Adrenal gland (tissue), 12 donors: ENCODE data around the gene SNPH. TPM values are rescaled to one million over a fixed set of nuclear protein-coding genes. Genes with fewer than 3 reads are reported as not detected.

ENCODE experiments used
- DNase-seq, 7 donors: peaks; one replicate each; pipeline ENCODE4 v3.0.0-alpha.2; 2019 to 2020
- H3K27ac ChIP-seq, 5 donors: fragments of 200-600 bp; sonication (generic) in 4 of 5; 1 replicate in 3 of 5; 2 replicates in 2 of 5; pipeline versions ENCODE4 v1.5.1 to v1.8.0; 2016 to 2020; ENCODE audit warnings: mild to moderate bottlenecking in 1 of 5
- H3K27me3 ChIP-seq: fragments of 200-600 bp; 2 replicates; pipeline ENCODE4 v1.8.0; 2021
- H3K36me3 ChIP-seq, 2 donors: fragments of 200-600 bp; replicated peaks in 1 of 2; 1 replicate in 1 of 2; 2 replicates in 1 of 2; pipeline versions ENCODE4 v1.5.1 to v1.8.0; 2018 to 2022
- H3K4me1 ChIP-seq, 2 donors: fragments of 200-600 bp; replicated peaks in 1 of 2; 1 replicate in 1 of 2; 2 replicates in 1 of 2; pipeline versions ENCODE4 v1.5.1 to v1.8.0; 2018 to 2021
- H3K4me3 ChIP-seq, 4 donors: fragments of 200-600 bp; sonication (generic) in 3 of 4; one replicate each; pipeline ENCODE4 v1.5.1; 2016 to 2018
- H3K9me3 ChIP-seq, 3 donors: fragments of 200-600 bp; sonication (generic) in 1 of 3; replicated peaks in 1 of 3; 1 replicate in 2 of 3; 2 replicates in 1 of 3; pipeline versions ENCODE4 v1.5.1 to v1.8.0; 2016 to 2021
- CTCF ChIP-seq, 6 experiments: fragments of 450-650 bp in 4 of 6; fragments of 200-600 bp in 2 of 6; sonication (generic) in 1 of 6; IDR thresholded peaks; 1 replicate in 5 of 6; 2 replicates in 1 of 6; pipeline versions ENCODE4 v1.5.1 to v1.8.0; 2016 to 2021; ENCODE audit warnings: antibody characterized with exemption in 6 of 6, mild to moderate bottlenecking in 2 of 6, moderate library complexity in 1 of 6
- POLR2A ChIP-seq, 2 donors: fragments of 450-650 bp; IDR thresholded peaks; one replicate each; pipeline ENCODE4 v1.6.1; 2017; ENCODE audit warnings: antibody characterized with exemption in 2 of 2, mild to moderate bottlenecking in 2 of 2, moderate library complexity in 1 of 2
- WGBS, 4 donors: extraction: QIAGEN DNeasy Blood & Tissue Kit in 2 of 4; methylation state at CpG; one replicate each; pipeline versions ENCODE4 v1.1.5 to v1.1.7; 2013 to 2017; 5-methylcytosine and 5-hydroxymethylcytosine counted together
- intact Hi-C, 2 donors: fragments of 100-400 bp; cut with DNase I; formaldehyde crosslinking; loops; one replicate each; pipeline versions ENCODE4 v1.14.1 to v1.15.0; 2022 to 2023
- polyA plus RNA-seq, 3 donors: library from polyadenylated mRNA; stranded (reverse); fragments of 200-250 nt in 2 of 3; fragments of 350-450 nt in 1 of 3; fragmentation: Illumina TruSeq in 1 of 3; extraction: RNeasy Lipid Tissue Mini Kit (QIAGEN cat#74804) in 1 of 3; gene quantifications; one replicate each; pipeline ENCODE4 v1.2.3, GENCODE V29; 2013 to 2014
- total RNA-seq, 9 donors: library from RNA; depleted of rRNA in 4 of 9; stranded (reverse); fragments of >200 nt in 4 of 9; fragments of 120-200 nt in 1 of 9; fragmentation: NEBNext Ultra II Directional in 1 of 9; extraction: Animal tissue kit (Norgen Biotek cat#: 25700) in 1 of 9; gene quantifications; one replicate each; pipeline versions ENCODE4 v1.1.0 to v1.2.4, GENCODE V29; 2013 to 2023
- donor health status: healthy with polysubstance abuse.
- donor health status: Bipolar disorder and iron deficiency.
- donor health status: DM: yes; HTN: yes; CAD: no.
- donor health status: DM: no; HTN: no; CAD: no.
- donor health status: DM: no; HTN: no; CAD: no.
- donor health status: DM: yes; HTN: yes; CAD: no.

Gene SNPH
- total and polyA plus RNA-seq, 12 donors, result 2.1 to 18.9 (median 5.8) TPM

- intact Hi-C loops, result no loop called here
- H3K36me3 ChIP-seq, result no peaks in the 10 kb centered on the region
- H3K27me3 ChIP-seq, result peaks cover 4% of the 10 kb centered on the region
- no peaks in the 10 kb centered on the region for H3K9me3 ChIP-seq
- peak overlapping the region in 2 of 4 donors; percentile 75 to 94 for H3K4me3 ChIP-seq
- WGBS, 4 donors, result 1 to 5% (median 2%) methylated on average over 8 to 10 of the region's 10 CpGs
- peaks cover 5 to 6% of the 10 kb centered on the region in 2 donors for H3K4me1 ChIP-seq
- TF ChIP-seq CTCF (IDR thresholded peaks at IDR 0.05) (peak in 1 of 6 experiments; percentile 8), POLR2A (IDR thresholded peaks at IDR 0.05) (peak in 1 of 2 donors; percentile 56)
- no peak for DNase-seq
- peak overlapping the region in 3 of 5 donors; percentile 58 to 77 (median 70) for H3K27ac ChIP-seq
Observed at GRCh38 chr20:1265916-1266166, 253 bp upstream of the SNPH start.

DNA sequence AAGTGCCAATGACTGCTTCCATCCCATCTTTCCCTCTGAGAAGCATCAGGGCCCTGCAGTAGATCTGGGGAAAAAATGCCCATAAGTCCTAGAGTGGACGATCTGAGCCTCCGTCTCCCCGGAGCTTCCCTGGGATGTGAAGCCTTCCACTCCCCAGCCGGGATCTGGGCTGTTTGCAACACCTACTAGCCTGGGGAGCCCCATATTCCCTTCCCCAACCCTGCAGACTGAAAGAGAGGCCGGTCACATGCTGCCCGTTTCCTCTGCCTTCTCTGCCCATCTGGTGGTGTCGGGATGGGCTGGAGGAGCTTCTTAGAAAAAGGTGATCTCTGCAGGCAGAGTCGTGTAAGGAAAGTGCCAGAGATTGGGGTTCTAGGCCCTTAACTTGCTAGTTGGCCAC lies 1.1 kb downstream of the SNPH start:
- intact Hi-C loops, result no loop called here
- H3K4me1 ChIP-seq, result peaks cover 5 to 6% of the 10 kb centered on the region in 2 donors
- WGBS, 4 donors, result 68 to 76% (median 73%) methylated on average over 7 to 8 of the region's 8 CpGs
- no peak for DNase-seq
- H3K36me3 ChIP-seq, result no peaks in the 10 kb centered on the region
- TF ChIP-seq POLR2A (IDR thresholded peaks at IDR 0.05) (no peak), CTCF (IDR thresholded peaks at IDR 0.05) (no peak)
- no peaks in the 10 kb centered on the region for H3K9me3 ChIP-seq
- H3K4me3 ChIP-seq, result peak overlapping the region in 1 of 4 donors; percentile 75
- peaks cover 3% of the 10 kb centered on the region for H3K27me3 ChIP-seq
- H3K27ac ChIP-seq, result no peak overlapping the region

DNA sequence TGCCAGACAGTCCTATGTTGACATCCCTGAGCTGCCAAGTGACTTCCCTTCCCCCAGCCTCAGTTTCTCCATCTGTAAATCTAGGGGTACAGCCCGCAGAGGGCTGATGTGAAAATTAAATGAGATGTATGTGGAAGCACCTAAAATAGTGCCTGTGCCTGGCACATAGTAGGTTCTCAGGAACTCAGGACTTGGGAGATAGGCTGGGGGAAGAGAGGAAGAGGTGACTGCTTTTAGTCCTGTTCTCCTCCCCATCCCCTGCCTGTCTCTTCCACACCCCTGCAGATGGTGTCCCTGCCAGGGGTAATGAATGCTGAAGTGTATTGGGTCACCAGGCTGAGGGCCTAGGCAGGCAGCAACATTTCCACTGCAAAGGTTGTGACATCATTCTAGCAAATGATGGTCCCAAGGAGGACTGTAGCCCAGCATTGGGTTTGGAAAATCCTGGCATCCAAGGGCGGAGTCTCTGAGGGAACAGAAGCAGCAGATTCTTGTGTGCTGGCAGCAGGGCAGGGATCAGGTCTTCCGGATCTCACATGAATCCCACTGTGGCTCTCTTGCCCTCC lies 1.8 kb downstream of the SNPH start:
- H3K4me1 ChIP-seq, result peaks cover 5 to 6% of the 10 kb centered on the region in 2 donors
- H3K36me3 ChIP-seq, result no peaks in the 10 kb centered on the region
- H3K4me3 ChIP-seq, result no peak overlapping the region
- 87 to 94% (median 93%) methylated on average over 3 of the region's 3 CpGs for WGBS, 4 donors
- no peak overlapping the region for H3K27ac ChIP-seq
- H3K27me3 ChIP-seq, result no peaks in the 10 kb centered on the region
- intact Hi-C loops, result no loop called here
- no peaks in the 10 kb centered on the region for H3K9me3 ChIP-seq
- DNase-seq, result no peak
- TF ChIP-seq POLR2A (IDR thresholded peaks at IDR 0.05) (no peak), CTCF (IDR thresholded peaks at IDR 0.05) (no peak)

DNA sequence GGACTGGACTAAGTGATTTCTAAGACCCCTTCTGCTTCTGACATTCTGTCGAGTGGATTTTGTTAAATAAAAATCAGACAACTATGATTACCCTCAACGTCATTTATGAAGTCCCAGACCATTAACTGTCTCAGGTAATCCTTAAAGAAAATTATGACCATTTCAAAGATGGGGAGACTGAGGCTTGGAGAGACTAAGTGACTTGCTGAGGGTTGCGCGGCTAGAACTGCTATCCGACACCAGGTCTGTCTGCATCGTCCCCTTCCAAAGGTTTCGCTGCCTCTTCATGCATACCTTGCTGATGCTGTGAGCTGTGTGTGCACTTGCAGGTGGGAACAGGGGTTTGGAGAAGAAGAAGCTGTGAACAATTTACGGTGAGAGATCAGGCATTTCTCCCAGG lies 3.1 kb downstream of the SNPH start:
- intact Hi-C loops, result no loop called here
- WGBS, 4 donors, result 87 to 96% (median 93%) methylated on average over 8 of the region's 8 CpGs
- no peak overlapping the region for H3K4me3 ChIP-seq
- H3K36me3 ChIP-seq, result no peaks in the 10 kb centered on the region
- no peaks in the 10 kb centered on the region for H3K27me3 ChIP-seq
- no peaks in the 10 kb centered on the region for H3K9me3 ChIP-seq
- no peak overlapping the region for H3K27ac ChIP-seq
- no peak for DNase-seq
- peaks cover 5 to 6% of the 10 kb centered on the region in 2 donors for H3K4me1 ChIP-seq
- TF ChIP-seq POLR2A (IDR thresholded peaks at IDR 0.05) (no peak), CTCF (IDR thresholded peaks at IDR 0.05) (no peak)
